ENCODE measurements around the gene FOXL2NB. TPM values are rescaled to one million over a fixed set of nuclear protein-coding genes. Genes with fewer than 3 reads are reported as not detected.

The FOXL2NB gene
- total and polyA plus RNA-seq, 2 of the 13 experiments (the other 11 are each of a cell fraction or from before 2014, with no cell fraction given): not detected

DNA sequence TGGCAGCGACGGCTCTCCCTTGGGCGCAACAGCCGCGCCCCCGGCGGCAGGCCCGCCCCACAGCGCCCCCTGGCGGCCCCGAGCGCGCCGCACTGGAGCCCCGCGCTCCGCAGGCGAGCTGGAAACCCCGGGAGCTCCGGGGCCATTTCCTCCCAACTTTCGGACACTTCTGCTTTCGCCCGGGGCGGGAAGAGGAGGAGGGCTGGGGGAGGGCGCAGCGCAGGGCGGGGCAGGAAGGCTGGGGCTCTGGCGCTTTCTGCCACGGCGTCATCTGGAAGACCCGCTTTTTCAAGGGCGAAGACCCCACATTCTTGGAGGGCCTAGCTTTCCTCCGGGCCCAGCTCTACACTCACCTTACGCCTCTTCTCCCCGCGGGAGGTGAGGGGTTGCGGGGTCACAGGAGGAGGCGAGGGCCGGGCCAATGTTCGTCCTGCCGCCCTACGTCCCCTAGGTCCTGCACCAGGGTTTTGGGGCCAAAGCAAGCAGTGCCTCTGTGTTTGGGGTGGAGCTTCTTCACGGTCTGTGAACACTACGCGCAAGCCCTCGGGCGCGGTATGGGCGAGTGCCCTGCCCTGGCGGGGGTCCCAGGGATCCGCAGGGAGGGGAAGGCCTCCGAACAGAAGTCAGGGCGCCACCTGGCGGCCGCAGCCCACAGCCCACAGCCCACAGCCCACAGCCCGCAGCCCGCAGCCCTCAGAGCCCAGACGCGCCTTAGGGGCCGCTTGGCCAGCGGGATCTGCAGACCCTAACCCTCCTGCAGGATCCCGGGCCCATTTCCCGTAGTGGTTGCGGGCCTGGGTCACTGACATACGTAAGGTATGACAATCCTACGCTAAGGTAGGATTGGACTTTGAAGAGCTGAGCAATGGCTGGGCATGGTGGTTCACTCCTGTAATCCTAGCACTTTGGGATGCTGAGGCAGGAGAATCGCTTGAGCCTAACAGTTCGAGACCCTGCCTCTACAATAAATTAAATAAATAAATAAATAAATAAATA, 31.2 kb upstream of the FOXL2NB start (continued):
- TF ChIP-seq ZNF670 (CRISPR knock-in tag; IDR thresholded peaks at IDR 0.05; ENCODE audit: borderline replicate concordance) (no peak), ZNF775 (CRISPR knock-in tag; IDR thresholded peaks at IDR 0.05; ENCODE audit: borderline replicate concordance) (no peak), ZBTB38 (CRISPR knock-in tag; IDR thresholded peaks at IDR 0.05) (no peak), ADNP (CRISPR knock-in tag; IDR thresholded peaks at IDR 0.05) (no peak), POLR2A (IDR thresholded peaks at IDR 0.05; ENCODE audit: insufficient read depth in 1 of 2, low read depth in 2 of 2, low read length in 2 of 2) (peak in 1 of 2 experiments; percentile 41; a peak in 1 of 4 replicates), AKAP8 (CRISPR knock-in tag; IDR thresholded peaks at IDR 0.05) (no peak), TOPORS (CRISPR knock-in tag; IDR thresholded peaks at IDR 0.05) (no peak; the same call in 1 of the 2 replicates), NFKB2 (CRISPR knock-in tag; IDR thresholded peaks at IDR 0.05; ENCODE audit: borderline replicate concordance) (no peak), ESRRA (CRISPR knock-in tag; IDR thresholded peaks at IDR 0.05; ENCODE audit: low read depth) (no peak), SALL2 (CRISPR knock-in tag; IDR thresholded peaks at IDR 0.05) (peak; percentile 25; the same call in 1 of the 2 replicates), CEBPG (CRISPR knock-in tag; IDR thresholded peaks at IDR 0.05) (no peak), ZNF598 (CRISPR knock-in tag; IDR thresholded peaks at IDR 0.05; ENCODE audit: borderline replicate concordance) (no peak; the same call in 1 of the 2 replicates), ZNF207 (IDR thresholded peaks at IDR 0.05; ENCODE audit: borderline replicate concordance) (no peak), GABPA (IDR thresholded peaks at IDR 0.05; ENCODE audit: low read depth, low read length) (no peak), GABPA (CRISPR knock-in tag; IDR thresholded peaks at IDR 0.05; ENCODE audit: low read depth) (no peak), HDAC6 (IDR thresholded peaks at IDR 0.05; ENCODE audit: low read depth, low read length) (no peak), NFKBIZ (CRISPR knock-in tag; IDR thresholded peaks at IDR 0.05) (no peak), MAFF (IDR thresholded peaks at IDR 0.05; ENCODE audit: low read depth, low read length) (no peak)
- TF ChIP-seq, protein P1, sequence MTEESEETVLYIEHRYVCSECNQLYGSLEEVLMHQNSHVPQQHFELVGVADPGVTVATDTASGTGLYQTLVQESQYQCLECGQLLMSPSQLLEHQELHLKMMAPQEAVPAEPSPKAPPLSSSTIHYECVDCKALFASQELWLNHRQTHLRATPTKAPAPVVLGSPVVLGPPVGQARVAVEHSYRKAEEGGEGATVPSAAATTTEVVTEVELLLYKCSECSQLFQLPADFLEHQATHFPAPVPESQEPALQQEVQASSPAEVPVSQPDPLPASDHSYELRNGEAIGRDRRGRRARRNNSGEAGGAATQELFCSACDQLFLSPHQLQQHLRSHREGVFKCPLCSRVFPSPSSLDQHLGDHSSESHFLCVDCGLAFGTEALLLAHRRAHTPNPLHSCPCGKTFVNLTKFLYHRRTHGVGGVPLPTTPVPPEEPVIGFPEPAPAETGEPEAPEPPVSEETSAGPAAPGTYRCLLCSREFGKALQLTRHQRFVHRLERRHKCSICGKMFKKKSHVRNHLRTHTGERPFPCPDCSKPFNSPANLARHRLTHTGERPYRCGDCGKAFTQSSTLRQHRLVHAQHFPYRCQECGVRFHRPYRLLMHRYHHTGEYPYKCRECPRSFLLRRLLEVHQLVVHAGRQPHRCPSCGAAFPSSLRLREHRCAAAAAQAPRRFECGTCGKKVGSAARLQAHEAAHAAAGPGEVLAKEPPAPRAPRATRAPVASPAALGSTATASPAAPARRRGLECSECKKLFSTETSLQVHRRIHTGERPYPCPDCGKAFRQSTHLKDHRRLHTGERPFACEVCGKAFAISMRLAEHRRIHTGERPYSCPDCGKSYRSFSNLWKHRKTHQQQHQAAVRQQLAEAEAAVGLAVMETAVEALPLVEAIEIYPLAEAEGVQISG (CRISPR knock-in tag; IDR thresholded peaks at IDR 0.05): peak; percentile 60; the same call in 1 of the 2 replicates
- TF ChIP-seq, protein P2, sequence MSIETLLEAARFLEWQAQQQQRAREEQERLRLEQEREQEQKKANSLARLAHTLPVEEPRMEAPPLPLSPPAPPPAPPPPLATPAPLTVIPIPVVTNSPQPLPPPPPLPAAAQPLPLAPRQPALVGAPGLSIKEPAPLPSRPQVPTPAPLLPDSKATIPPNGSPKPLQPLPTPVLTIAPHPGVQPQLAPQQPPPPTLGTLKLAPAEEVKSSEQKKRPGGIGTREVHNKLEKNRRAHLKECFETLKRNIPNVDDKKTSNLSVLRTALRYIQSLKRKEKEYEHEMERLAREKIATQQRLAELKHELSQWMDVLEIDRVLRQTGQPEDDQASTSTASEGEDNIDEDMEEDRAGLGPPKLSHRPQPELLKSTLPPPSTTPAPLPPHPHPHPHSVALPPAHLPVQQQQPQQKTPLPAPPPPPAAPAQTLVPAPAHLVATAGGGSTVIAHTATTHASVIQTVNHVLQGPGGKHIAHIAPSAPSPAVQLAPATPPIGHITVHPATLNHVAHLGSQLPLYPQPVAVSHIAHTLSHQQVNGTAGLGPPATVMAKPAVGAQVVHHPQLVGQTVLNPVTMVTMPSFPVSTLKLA (IDR thresholded peaks at IDR 0.05): no peak
- TF ChIP-seq, protein P3, sequence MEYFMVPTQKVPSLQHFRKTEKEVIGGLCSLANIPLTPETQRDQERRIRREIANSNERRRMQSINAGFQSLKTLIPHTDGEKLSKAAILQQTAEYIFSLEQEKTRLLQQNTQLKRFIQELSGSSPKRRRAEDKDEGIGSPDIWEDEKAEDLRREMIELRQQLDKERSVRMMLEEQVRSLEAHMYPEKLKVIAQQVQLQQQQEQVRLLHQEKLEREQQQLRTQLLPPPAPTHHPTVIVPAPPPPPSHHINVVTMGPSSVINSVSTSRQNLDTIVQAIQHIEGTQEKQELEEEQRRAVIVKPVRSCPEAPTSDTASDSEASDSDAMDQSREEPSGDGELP (IDR thresholded peaks at IDR 0.05; ENCODE audit: borderline replicate concordance, low read depth): peak; percentile 36; the same call in 1 of the 2 replicates
- TF ChIP-seq, protein P4, sequence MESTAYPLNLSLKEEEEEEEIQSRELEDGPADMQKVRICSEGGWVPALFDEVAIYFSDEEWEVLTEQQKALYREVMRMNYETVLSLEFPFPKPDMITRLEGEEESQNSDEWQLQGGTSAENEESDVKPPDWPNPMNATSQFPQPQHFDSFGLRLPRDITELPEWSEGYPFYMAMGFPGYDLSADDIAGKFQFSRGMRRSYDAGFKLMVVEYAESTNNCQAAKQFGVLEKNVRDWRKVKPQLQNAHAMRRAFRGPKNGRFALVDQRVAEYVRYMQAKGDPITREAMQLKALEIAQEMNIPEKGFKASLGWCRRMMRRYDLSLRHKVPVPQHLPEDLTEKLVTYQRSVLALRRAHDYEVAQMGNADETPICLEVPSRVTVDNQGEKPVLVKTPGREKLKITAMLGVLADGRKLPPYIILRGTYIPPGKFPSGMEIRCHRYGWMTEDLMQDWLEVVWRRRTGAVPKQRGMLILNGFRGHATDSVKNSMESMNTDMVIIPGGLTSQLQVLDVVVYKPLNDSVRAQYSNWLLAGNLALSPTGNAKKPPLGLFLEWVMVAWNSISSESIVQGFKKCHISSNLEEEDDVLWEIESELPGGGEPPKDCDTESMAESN (CRISPR knock-in tag; conservative IDR thresholded peaks at IDR 0.05): no peak
- TF ChIP-seq, protein P5, sequence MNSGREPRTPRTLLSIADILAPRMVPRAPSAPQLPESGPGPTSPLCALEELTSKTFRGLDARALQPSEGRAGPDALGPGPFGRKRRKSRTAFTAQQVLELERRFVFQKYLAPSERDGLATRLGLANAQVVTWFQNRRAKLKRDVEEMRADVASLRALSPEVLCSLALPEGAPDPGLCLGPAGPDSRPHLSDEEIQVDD (CRISPR knock-in tag; IDR thresholded peaks at IDR 0.05; ENCODE audit: borderline replicate concordance): 0 out of 2 replicates have a peak, but pooled peaks have one; percentile 71

Measured in HepG2 (cell line).